Globus pallidus (tissue), 1 donor: ENCODE measurements around the gene ACVR1.
"Not testable (repeated sequence)": the region's sequence is repeated elsewhere in the genome, so short reads cannot be mapped to it uniquely, and the experiment has no call there.

Experiments
- DNase-seq: peaks from one replicate; pipeline ENCODE4 v3.0.0-alpha.2; 2015; ENCODE audit warnings: low spot score

ACVR1 gene

DNA sequence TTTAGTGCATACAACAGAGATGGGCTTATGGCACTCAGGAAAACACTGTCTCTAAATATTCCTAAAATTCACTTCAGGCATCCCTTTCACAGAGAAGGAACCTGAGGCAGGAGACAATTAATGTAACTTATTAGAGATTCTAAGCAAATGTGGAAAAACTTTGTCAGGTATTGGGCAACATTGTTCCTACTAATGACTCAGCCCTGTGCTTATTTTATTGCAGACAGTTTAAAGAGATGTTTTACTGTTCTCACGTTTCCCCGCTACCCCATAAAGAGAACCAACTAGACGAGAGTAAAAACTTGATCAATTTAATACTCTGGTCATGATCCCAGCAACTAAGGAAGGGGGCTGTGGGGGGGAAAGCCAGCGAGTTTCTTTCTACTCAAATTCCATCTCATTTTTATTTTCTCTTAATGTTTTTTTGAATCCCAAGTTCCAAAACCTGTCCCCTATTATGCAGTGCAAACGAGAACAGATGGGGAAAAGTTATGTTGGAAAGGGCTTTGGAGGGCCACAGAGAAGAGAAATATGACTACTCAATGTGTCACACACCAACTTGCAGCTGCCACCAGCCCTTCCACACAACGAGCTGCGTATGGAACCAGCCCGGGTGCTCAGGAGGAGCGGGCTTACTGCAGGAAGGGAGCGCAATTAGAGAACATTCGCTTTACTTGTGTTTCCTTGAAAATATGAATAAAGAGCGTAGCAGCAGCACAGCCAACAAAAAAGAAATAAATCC lies 18.7 kb upstream of the ACVR1 start:
- no peak for DNase-seq

DNA sequence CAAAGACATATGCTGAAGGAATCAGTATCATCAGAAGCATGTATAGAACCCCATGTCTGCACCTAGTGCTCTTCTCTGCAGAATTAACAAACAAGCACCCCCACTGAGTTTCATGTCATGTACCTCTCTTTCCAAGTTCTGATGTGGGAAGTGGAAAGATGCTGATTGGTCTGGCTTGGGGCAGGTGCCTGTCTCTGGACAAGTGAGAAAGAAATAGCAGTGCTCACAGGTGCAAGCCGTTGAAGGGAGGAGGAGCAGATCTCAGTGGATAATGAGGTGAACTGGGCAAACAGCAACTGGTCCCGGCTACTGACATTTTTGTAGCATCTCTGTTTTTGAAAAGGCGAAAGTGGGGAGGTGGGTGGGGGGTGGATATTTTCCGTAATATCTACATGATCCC lies 17.5 kb upstream of the ACVR1 start:
- no peak for DNase-seq

DNA sequence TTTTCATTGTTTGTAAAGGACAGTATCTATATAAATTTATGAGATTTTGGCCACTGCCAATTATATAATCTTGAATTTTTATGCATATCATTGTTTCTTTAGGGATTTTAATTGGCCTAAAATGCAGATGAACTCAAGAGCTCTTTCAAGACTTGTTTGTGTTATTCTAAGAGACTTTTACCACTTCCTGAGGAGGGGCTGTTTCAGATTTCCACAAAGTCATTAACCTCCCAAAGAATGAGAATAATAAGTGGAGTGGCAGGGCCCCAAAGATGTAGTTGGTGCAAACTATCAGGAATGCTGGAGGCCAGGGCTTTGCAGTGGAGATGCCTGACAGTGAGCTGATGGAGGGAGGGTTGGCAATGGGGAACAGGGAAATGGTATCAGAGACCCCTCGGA lies 15.5 kb upstream of the ACVR1 start:
- no peak for DNase-seq

DNA sequence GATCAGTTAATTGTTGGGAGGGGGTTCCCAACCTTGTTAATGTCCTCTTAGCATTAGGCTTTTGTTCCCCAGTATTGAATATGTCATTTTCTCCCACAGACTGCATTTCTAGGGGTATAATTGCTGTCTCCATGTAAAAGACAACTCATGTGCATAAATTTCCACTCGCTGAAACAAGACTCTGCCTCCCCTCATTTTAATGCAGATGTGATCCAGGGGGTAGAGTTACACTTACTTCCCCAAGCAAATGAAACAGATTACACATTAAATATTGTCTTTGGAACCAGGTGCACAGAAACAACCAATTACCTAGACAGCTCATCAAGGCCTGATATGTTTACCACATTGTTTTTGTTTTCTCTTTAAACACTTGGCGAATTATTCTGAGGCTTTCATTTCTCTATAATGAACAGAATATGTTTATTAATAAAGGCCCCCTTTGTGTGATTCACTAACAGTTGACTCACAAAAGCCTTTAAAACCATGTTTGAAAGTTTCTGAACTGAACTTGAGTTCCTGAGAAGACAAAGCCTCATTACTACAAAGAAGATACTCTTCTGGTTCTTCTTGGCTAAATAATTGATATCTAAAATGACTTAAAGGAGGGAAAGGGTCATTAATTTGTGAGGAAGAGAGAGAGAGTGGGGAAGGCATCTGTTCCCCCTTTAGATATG lies 15.0 kb upstream of the ACVR1 start:
- DNase-seq: no peak

DNA sequence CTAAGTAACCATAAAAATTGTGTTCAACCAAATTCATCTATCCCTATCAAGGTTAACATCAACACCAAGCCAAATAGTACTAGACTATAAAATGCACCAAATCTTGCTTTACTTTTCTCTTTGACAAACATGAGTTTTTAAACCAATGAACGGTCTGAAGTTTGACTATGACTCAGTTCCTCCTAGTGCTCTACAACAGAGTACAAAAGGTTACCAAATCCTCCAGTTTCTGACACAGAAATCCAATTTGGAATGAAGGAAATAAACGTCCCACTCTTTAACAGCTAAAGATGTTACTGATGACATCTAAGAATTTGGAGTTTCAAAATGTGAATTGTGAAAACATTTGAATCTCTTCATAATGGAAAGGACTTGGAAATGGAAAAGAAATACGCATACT lies 11.8 kb upstream of the ACVR1 start:
- DNase-seq: no peak

DNA sequence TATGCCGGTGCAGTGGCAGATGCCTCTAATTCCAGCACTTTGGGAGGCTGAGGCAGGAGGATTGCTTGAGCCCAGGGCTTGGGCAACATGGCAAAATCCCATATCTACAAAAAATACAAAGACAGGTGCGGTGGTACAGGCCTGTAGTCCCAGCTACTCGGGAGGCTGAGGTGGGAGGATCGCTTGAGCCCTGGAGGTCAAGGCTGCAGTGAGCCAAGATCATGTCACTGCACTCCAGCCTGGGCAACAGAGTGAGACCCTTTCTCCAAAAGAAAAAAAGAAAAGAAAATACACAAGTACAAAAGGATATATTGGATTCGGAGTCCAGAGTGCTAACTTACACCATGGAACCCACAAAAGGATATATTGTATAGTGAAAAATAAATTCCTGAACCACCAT lies 8.4 kb upstream of the ACVR1 start:
- DNase-seq: not testable (repeated sequence)

DNA sequence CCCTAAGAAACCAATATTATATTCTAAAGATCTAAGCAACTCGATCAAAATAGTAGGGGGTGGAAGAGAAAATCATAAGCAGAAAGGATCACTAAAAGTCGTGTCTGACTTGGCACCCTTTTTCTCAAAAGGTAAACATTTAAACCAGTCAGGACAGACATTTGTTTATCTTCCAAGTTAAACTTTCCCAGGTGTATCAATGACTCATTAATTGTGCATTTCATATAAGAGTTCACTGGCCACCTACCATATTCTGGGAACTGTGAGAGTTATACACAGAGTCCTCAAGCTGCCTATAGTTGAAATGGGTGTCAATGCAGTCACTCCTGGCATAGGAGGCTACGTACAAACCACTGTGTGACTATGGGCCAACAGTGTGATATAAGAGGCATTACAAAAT lies 4.8 kb upstream of the ACVR1 start:
- no peak for DNase-seq

DNA sequence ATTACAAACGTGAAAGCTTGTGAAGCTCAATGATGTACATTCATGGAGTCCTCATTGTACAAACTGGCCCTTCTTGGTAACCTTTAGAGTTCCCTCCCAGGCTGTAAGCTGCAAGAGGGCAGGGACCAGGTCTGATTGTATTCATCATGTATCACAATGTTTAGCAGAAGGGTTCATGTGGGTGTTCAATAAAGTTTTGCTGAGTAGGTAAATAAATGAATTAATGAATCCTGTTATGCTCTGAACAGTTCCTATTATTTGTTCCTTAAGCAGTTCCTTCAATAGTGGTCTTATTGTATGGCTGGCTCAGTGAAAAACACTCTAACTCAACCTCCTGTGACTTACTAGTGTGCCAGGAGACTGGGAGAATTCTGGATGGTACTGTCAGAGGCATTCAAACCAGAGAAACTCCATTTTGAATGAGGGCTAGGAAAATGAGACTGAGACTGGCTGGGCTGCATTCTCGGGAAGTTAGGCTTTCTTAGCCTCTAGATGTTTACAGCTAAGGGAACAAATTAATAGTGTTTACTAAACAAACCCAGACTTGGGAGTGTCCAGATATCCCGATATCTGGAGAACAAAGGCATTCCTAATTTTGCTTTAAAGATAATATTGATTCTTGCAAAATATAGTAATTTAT lies 1.8 kb upstream of the ACVR1 start:
- DNase-seq: no peak

DNA sequence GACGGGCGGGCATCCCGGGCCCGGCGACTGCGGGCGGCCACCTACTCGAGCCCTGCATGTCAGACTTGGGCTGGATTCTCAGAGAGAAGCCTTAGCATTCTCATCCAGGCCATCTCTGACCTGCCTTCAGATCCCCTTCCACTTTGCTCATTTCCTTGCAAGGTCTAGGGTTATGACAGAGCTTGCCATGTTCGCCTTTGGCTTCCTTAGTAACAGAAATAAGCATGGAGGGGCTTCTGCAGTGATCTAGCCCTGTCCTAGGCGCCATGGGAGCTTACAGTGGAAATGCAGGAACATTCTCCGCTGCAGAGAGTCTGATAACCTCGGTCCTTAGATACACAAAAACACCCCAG lies 632 bp upstream of the ACVR1 start:
- no peak for DNase-seq

DNA sequence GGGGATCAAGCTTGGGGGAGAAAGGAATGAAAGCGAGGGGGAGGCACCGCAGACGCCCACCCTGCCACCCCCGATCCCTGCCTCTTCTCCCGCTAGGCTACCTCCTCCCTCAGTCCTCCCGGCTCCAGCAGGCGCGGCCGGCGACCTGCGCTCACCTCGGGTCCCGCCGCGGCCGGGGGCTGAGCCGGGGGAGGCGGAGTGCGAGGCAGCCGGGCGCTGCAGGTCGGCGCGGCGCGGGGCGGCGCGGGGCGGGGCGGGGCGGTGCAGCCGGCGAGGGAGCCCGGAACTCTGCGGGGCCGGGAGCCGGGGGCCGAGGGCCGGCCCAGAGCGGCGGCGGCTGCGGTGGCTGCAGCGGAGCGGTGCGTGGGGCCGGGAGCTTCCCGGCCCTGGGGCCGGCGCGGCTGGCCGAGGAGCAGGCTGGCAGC lies 477 bp downstream of the ACVR1 start:
- DNase-seq: no peak

DNA sequence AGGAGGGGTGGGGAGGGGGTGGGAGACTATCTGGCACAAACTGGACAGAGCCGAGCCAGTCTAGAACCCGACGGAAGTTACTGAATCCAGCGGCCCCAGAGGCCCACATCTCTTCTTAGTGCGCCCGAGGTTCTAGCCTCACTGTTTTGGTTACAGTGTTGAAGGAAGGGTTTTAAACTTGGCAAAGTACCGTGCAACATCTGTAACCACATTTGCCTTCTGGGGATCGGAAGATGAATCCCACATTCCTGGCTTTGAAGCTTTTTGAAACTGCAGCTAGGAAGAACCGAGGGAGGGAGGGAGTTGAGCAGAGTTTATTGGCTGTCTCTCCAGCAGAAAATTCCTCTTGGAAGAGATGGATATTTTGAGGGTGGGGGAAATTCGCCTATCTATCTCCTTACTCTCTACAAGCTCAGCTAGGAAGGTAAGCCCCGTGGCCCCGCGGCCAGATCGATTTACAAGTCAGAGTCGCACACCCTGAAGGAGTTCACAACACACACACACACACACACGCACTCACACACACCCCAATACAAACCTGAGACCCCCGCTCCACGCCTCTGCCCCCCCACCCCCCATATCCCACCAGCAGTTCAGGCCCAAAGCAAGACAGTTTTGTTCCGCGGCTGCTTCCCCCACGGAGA lies 1.0 kb downstream of the ACVR1 start:
- peak; percentile 30 for DNase-seq

DNA sequence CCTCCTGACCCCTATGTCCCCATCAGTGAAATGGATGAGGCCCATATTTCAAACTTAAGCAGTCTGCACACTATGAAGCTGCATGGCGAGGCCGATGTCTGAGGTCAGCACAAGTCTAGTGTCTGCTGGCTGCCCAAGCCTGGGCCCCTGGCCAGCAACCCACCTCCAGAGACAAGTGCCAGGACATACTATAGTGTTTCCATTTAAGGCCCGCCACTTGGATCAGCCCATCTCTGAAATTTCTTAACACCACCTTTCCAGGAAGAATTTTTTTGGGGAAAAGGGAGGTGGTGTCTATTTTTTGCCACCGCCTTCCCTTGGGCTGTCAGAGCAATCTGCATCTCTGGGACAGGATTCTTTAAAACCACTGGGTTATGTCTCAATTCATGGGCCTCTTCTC lies 1.8 kb downstream of the ACVR1 start:
- no peak for DNase-seq

DNA sequence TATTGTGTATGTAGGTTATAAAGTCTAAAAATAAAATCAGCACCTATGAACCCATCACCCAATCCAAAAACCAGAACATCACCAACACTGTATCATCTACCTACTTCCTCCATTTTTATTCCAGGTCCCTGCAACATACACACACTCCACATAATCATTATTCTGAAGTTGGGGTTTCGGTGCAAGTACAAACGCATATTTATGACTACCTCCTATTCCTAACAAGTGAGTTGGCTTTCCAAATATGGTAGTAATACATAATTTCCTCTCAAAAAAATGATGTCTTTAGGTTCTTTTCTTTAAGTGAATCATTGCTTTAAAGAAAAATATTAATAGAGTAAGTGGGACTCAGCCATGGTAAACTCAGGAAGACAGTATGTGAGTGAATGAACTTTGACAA lies 3.3 kb downstream of the ACVR1 start:
- no peak for DNase-seq

DNA sequence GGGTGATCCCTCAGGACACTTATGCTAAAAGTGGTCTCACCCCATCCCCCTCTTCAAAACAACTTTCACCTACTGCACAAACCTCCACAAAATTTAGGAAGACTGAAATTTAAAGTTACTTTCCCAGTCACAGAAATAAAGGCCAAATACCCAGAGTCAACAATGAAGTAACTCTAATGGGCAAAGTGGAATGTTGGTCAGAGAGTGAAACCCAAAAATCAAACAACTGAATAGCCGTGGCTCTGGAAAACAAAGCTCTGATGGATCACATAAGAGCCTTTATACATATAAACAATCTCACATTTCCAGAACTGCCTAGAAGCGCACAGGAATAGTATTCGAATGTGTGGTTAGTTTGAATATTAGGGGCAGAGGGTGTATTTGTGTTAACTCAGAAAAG lies 4.7 kb downstream of the ACVR1 start:
- DNase-seq: no peak

DNA sequence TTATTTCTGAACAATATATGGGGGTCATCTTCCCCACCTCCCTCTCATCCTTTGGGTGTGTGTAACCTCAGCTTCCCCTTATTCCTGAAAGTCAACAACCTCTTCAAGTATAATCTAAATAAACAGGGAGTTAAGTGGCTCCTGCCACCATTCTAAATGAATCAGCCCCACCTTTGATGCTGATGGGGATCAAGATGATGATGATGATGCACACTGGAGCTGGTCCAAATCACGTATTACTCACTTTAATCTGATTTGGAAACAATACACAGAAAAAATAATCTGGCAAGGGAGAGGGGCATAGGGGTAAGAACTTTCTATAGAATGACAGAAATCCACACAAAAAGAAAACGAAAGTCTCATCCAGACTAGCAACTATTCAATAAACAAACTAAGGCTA lies 7.1 kb downstream of the ACVR1 start:
- no peak for DNase-seq

DNA sequence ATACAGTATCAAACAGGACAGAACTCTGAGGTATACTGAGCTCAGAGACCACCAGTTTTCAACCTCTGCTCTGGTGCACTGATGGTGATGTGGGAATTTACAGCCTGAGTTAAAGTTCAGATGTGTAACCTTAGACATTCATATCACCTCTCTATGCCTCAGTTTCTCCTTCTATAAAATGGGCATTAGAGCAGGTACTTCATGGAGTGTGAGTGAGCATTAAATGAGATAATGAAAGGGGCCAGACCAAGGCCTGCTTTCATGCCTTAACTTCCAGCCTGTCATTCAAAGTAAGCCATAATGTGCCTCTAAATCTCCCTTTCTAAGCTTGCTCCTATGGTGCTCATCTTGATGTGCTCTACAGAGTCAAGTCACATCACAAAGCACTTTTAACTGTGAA lies 8.4 kb downstream of the ACVR1 start:
- no peak for DNase-seq

DNA sequence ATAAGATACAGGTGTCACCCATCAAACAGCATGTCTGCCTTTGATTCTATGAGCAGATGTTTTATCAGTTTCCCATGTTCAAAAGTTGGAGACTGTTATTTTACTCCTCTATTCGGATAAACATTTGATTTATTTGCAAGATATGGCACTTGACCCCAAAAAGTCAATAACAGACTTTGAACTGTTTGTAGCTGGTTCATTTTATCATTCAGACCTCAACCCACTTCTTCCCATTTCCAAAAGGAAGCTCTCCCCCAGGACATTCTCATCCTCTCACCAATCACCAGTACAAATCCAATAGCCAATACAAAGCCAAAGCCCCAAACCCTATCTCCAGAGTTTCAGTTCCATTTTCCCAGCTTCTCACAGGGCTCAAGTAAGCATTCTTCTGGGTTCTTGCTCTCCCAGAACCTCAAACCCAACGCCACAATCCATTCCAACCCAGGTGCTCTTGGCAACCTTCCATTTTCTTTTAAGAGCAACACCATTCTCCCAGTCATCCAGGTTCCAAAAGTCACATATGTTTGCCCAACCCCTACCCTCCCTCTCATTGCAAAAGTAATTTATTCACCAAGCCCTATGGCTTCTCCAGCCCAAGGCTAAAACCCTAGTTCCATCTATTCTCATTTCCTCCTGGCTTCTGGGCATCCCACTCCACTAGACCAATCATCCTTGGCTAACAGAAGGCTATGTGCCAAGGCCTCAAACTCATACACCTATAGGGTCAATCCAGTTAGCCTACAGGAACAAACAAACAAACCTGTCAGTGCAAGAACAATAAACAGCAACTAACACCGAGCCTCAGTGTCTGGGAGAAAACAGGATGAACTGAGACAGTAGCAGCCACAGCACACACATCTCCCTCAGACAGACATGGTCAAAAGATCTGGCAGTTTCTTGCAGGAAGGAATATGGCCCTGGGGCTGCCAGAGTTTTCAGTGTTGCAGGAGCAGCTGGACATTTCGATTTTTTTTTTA lies 9.2 kb downstream of the ACVR1 start:
- no peak for DNase-seq

DNA sequence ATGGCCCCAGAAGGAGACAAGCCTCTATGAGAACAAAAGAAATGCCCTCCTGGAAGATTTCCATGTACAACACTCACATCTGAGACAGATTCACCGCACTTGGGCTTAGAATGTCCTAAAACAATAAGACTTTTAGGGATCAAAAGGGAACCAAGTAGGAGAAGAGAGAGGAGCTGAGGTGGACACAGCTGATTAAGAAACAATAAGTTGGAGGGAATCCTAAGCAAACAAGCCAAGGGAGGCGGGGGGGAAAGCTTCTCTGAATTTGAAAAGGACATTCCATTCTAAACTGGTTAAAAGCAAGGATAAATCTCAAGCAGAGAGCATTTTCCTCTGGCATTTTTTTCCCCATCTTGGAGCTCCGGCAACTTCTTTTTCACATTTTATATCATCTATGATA lies 9.9 kb downstream of the ACVR1 start:
- no peak for DNase-seq

DNA sequence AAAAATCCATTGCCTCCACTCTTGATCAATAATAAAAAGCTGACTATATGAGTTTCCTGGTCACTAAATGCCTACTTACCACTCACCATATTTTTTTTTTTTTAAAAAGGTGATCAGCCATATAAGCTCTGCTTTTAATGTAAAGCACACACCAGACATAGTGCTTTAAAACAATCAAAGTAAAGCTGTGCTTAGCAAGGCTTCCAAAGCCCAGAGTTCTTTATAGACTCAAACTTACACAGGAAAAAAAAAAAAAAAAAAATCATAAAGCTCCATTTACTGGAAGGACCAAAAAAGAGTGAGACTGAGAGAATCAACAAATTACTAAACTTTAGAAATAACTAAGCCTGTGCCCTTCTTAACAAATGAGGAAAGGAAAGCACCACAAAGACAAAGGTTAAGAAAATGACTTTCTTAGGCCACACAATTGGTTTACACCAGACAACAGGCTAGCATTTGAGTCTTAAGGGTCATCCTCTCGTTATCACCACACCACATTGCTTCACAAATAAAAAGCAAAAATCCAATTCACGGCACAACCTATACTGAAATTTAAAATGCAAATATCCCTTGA lies 11.2 kb downstream of the ACVR1 start:
- DNase-seq: no peak

DNA sequence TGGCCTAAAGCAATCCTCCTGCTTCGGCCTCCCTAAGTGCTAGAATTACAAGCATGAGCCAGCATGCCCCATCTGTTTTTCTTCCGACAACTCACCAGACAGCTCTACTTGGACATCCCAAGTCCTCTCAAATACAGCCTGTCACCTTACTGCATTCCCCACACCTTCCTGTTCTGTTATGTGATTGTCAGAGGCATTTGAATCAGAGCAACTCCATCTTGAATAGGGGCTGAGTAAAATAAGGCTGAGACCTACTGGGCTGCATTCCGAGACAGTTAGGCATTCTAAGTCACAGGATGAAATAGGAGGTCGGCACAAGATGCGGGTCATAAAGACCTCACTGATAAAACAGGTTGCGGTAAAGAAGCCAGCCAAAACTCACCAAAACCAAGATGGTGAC lies 17.3 kb downstream of the ACVR1 start:
- no peak for DNase-seq

DNA sequence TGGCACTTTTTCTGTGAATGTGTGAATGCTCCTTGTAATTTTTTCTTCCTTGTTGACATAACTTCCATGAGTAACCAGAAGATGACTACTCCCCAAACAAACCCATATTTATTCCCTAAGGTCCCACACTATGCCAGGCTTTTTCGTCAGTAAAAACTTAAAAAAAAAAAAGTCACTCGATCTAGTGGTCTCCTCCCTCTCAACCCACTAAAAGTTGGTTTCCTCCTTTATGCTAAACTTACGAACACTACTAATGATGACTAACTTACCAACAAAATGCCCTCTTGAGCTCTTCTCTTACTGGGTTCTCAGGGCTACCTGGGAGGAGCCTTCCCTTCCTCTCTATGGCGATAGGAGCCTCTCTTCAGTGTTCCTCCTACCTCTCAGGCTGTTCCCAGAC lies 18.2 kb downstream of the ACVR1 start:
- DNase-seq: no peak

DNA sequence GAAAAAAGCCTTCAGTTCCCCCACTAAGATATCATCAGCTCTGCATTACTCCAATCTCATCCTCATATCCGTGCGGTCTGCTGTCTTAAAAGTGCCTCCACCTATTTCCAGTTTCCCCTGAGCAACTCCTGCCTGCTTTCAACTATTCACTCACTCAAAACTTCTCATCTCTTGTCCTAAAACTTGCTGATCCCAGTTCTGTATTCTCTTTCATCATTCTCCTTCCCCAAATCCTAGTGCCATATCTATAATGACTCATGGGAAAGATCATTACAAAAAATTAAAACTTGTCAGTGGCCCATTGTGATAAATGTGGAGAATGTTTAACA lies 20.0 kb downstream of the ACVR1 start:
- DNase-seq: no peak
